Activated CD4-positive, CD25-positive, alpha-beta regulatory T cell treated with anti-CD3 and anti-CD28 coated beads, Interleukin-2, amount 50 U/mL, for 24 hours (primary cell): ENCODE data around the gene ZNF831.

Source experiments
- ATAC-seq, 2 donors: fragments of 150-1000 bp; cut with Tn5 transposase; one replicate each; pipeline ENCODE4 v1.10.0; 2021; ENCODE audit warnings: mild to moderate bottlenecking in 1 of 2, moderate library complexity in 1 of 2

ZNF831 gene

DNA sequence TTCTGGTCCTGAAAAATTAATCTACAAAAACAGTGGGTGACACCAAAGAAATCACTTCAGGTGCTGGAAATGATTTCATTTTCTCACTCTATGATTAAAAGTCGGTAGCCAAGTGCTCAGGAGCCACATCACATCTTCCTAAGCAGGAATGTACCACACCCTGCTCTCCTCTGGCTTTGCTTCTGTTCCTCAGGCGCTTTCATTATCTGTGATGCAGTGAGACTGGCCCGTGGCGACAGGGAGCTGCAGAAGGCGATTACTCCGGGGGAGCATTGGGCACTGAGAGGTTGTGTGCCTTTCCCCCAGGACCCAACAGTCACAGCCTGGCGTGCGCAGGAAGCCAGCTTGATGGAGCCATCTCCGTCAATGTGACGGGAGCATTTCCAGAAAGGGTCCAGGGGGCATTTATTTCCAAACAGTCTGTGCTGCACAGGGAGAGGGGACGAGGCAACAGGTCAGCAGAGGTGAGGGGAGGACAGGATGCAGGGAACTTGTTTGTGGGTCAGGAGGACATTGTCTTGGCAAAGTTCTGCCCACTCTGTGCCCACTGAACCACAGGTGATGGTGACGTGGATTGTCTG lies 5.6 kb upstream of the ZNF831 start:
- ATAC-seq = no peak

DNA sequence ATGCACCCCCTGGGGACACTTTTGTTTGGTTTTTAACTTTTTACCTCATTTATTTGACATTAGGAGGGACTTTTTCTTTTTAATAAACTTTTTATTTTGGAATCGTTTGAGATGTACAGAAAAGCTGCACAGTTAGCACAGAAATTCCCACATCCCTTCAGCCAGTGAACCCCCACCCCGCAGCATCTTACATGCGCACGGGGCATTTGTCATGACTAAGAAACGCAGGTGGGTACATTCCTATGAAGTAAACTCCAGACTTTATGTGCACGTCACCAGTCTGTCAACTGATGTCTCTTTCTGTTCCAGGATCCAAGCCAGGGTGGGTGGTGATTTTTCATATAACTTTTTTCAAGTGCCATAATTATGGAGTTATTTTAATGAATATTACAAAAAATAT lies 4.9 kb upstream of the ZNF831 start:
- ATAC-seq = no peak

DNA sequence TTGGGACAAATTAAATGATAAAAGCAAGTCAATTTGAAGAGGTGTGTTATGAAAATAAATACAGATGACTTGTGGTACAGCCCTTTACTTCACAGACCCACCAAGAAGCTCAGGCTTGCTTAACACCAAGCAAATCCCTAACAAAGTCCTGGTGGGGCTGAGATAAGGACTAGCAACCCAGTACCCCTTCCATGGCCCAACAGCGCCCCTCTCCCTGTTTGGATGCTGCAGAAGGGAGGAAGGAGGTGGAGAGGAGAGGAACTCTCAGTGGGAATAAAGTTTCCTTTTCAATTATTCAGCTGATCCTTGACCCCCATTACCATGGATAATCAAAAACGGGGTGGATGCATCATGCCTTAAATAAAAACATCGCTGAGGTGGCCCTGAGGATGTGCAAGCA lies 4.5 kb upstream of the ZNF831 start:
- no peak for ATAC-seq

DNA sequence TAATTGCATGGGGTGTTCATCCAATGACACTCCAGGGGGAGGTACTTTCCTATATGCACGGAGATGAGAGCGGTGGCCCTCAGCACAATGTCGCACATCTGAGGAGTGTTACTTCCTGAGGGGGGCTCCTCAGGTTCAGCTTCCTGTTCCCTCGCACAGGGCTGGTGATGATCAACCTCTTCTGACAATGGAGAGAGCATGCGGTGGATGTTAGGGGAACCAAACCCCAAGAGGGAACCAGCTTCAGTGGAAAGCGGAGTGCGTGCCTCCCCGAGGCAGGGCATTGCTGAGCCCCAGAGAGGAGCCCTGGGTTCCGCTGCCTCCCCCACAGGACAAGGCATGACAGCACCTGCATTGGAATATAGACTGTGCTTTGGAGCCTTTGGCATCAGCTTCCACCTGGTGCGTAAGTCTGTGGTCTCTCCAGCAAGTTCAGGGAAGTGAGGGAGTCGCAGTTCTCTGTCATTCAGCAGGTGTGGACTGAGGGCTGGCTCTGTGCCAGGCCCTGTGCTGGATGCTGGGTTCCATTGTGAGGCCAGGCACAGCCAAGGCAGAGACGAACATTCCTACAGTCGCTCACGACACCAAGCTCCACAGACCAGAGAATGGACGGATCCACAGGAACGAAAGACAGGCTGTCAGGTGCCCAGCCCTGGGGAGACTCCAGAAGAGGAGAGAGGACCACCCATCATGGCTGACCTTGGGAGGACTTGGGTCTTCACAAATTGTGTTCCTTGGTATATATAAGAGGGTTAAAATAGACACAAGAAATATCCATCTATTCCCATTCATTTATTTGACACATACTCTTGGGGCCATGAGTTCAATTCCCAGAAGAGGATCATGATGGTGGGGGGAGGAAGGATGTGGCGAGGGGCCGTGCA lies 3.9 kb upstream of the ZNF831 start:
- ATAC-seq = peak; percentile 67 to 71

DNA sequence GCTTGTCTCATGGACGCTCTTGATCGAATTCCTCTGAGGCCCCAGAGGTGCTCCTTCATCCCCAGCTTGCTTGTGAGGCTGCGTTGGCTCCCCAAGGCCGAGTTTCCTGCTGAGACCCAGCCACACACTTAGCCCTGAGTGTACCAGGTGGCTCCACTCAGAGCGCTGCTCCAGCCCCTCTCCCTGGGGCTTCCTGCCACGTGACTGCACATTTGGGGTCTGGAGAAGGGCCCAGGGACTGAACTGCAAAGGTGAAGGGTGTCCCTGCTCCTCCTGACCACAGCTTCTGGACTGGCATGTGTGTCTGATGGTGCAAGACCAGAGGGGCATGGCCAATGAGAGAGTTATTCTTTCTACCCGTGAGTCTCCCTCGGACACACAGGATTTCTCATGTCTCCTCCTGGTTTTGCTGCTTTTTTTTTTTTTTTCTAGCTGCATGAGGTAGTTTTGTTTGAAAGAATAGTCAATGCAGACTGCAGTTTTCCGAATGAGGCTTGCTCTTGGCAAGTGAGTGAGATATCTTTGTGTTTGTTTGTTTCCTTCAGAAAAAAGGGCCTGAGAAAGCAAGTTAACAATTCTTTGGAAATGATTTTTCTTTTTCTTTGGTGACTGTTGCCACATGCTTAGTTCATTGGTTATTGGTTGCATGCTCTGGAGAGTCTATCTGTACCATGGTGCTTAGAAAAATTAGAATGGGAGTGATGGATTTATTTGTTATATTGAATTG lies 3.1 kb upstream of the ZNF831 start:
- ATAC-seq = no peak

DNA sequence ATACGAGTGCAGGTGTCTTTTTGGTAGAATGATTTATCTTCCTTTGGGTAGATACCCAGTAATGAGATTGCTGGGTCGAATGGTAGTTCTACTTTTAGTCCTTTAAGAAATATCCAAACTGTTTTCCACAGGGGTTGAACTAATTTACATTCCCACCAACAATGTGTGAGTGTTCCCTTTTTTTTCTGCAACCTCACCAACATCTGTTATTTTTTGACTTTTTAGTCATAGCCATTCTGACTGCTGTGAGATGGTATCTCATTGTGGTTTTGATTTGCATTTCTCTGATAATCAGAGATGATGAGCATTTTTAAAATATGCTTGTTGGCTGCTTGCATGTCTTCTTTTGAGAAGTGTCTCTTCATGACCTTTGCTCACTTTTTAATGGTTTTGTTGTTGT lies 1.9 kb upstream of the ZNF831 start:
- peak; percentile 19 to 23 for ATAC-seq

DNA sequence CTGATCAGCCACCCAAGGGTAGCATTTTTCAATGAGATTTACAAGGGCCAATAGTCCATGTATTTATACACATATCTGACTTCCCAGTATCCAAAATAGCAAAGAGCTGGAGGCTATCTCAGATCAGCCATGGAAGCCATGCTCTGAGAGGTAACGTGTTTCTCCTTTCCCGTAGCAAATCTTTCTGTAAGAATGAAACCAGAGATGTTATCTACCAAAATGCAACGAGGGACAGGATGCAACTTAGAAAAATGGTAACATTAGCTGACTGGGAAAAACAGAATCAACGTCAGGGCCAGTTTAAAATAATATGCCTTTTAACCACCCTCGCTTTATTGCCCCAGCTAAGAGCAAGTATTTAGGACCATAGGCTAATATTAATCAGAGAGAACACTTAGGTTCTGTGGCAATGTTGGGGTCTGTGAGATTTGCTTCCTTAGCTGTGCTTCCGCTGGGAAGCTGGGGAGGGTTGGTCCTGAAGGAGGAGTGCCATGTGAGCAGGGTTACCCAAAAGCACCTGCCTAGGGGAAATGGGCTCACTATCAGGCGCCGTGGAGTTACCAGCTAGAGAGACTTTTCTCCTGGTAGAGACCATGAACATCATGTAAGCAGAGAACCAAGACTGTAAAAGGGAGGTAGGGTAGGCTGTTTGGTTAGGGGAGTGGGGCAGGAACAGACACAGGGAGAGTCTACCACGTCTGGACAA lies 1.2 kb downstream of the ZNF831 start:
- ATAC-seq = no peak

DNA sequence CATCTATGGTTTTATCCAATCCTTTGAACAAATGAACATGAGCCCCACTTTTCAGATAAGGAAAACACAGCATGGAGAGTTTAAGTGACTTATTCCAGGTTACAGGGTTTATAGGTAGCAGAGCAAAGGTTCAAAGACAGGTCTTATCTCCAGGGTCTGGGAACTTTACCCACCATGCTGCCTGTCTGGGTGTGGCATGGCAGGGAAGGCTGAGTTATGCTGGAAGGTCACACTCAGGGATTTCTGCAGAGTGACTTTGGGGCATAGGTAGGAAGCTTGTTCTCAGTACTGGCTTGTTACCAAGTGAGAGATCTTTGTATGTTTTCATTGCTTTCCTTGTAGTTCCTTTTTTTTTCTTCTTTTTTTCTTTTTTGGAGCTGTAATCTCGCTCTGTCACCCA lies 1.8 kb downstream of the ZNF831 start:
- ATAC-seq = no peak

DNA sequence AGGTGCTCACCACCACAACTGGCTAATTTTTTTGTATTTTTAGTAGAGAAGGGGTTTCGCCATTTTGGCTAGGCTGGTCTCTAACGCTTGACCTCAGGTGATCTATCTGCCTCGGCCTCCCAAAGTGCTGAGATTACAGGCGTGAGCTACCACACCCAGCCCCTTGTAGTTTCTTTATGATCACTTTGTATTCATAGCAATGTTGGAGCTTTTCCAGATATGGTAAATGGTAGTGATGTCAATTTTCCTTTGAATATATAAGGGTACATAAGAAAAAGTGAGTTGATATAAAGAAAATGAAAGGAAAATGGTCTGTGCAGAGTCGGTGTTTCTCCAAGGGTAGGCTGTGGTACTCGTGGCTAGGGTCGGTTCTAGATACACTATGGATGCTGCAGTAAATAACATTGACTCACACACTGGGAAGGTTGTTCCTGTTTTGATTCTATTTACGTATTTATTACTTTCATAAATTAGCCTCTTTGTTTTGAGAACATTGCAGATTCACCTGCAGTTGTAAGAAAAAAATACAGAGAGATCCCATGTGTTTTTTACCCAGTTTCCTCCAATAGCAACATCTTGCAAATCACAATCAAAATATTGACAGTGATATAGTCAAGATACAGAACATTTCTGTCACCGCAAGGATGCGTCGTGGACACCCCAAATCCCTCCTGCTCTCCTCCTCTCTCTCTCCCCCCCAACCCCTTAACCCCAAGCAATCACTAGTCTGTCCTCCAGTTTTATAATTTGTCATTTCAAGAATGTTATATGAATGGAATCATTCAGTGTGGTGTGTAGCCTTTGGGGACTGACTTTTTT lies 2.5 kb downstream of the ZNF831 start:
- ATAC-seq = peak; percentile 59 to 60

DNA sequence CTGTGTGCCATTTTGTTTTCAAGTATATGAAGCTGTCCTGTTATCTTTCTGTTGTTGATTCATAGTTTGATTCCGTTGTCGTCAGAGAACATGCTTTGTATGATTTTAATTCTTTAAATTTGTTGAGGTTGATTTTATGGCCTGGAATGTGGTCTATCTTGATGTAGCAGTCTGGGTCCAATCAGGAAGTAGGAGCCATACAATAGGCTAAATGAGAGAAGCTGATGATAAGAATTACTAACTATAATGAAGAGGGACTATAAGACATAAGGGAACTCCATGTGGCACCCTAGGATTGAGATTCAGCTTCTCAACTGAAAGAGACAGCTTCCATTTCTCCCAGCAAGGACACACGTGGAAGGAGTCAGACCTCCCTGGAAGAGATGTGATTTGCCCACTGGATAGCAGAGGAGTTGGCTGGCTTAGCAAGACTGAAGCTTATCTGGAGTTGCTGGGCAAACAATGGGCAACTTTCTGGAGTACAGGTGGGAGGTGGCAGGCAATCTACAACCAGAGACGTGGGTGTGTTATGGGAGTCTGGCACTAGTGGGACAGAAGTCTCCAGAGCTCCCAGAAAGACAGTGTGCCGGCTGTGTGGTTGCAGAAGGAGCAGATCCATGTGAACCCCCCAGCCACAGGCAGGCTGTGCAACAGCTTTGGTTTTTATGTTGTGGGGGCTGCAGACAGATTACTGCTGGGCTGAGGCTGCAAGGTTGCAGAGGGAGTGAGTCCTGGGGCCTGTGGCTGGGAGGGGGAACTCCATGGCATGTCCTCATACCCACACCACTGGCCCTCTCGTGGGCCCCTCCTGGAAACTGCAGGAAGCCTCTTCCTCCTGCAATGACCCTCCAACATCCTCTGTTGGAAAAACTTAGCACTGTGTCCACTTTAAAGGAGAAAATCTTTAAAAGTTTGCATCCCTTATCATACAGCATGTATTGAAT lies 7.1 kb downstream of the ZNF831 start:
- ATAC-seq = no peak

DNA sequence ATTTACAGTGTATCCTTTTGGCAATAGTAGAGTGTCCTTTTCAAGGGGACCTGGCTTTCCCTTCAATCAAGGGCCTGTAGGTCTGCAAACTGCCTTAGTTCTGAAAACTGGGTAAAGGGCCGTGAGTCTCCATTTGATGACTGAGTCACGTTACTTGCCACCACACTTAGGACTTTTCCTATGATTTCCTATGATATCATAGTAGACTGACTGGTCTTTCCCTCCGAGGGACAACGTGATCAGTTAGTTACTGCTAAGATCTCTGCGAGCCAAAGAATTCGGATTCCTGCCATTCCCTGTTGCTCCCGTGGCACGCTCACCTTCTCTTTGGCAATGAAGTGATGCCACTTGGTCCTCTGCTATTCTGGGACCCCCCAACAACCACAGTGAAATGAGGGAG lies 8.4 kb downstream of the ZNF831 start:
- no peak for ATAC-seq

DNA sequence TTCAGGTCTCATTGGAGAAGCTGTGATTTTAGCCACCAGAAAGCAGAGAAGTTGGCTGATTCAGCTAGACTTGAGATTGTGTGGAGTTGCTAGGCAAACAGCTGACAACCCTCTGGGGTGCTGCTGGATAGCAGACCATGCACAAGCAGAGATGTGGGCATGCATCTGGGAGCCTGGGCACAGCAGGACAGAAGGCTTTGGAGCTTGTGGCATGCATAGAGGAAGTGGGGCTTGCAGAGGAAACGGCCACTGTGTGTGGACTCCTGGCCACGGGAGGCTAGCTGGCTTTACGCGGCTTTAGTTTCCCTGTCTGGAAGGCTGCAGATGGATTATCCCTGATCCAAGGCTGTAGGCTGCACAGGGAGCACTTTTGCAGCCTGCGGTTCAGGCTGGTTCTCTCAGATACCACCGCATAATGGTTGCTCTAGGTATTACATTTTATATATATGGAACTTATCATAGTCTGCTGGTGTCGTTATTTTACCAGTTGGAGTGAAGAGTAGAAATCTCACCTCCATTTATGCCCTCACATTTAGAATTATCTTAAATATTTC lies 10.4 kb downstream of the ZNF831 start:
- no peak for ATAC-seq

DNA sequence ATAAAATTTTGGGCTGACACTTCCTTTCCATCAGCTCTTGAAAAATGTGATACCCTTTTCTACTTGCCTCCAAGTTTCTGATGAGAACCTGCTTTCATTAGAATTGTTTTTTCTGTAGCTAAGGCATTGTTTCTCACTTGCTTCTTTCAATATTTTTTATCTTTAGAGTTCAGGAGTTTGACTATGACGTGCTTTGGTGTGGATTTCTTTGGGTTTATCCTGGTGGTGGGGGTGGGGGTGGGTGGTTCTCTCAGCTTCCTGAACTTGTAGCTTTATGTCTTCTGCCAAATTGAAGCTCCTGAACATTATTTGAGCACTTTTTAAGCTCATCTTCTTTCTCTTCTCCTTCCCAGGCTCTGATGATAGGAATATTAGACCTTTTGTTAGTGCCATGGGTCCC lies 11.4 kb downstream of the ZNF831 start:
- ATAC-seq = no peak

DNA sequence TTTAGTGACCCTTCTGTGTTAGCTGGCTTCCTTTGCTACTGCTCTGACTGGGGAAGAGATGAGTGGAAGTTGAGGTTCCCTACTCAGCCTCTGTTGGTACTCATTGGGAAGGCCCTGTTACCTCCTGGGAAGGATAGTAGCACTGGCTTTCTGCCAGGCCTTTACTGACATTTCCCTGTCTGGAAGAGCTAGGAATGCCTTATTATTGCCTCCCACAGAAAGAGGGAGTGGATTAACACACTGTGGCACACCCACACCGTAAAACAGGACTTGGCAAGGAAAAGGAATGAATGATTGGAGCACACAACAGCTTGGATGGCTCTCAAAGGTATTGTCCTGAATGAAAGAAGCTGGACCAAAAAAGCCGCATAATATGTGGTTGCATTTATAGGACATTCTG lies 12.2 kb downstream of the ZNF831 start:
- ATAC-seq = no peak

DNA sequence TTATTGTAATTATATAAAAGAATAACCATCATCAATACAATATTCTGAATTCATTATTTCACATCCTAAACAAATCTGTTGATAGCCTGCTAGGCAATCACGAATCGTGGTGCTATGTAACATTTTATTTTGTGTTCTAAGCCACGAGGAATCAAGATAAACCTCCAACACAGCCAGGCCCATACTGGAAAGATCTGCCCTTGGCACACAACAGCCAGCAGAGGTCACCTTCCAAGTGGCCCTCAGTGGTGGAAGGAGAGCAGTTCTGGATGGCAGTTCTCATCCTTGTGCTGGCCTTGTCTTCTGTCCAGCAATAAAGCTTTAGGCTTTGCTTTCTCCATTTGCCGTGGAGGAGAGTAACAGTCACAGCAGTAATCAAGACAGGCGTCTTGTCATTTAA lies 13.2 kb downstream of the ZNF831 start:
- no peak for ATAC-seq

DNA sequence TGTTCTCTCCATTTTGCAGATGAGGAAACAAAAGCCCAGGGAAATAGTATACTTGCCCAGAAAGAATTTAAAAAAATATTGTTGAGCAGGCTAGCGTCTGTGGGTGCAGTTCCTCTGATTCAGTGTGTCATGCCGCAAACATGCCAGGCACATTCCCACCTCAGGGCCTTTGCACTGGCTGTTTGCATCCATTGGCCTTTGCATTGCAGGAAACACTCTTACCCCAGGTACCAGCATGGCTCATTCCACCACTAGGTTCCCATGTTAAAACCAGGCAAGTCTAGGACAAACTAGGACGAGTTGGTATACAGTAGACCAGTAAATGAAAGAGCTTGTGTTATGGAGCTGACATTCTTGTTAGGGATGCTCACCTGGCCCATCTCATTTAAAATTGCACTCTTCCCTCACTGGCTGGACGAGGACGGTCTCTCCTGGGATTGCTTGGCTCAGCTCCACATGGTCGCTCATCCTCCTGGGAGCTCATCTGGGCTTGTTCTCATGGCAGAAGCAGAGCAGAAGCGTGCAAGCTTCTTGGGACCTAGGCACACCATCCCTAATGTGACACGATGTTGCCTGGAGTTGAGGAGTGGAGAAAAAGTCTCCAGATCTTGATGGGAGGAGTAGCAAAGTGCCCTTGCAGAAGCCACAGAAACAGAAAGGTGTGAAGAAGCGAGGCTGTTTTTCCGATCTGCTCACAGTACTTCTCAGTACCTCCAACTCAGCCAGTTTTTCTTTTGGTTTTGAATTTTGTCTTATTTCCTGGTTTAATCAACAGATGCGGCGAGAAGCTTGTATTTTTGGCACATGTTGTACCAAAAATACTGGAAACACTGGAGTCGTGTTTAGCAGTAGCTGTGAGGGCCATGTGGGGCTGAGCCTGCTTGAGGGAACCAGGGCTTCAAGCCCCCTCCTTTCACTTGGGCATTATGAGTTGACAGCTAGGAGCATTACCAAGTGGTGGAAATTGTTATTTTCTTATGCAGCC lies 13.9 kb downstream of the ZNF831 start:
- peak; percentile 82 to 93 for ATAC-seq

DNA sequence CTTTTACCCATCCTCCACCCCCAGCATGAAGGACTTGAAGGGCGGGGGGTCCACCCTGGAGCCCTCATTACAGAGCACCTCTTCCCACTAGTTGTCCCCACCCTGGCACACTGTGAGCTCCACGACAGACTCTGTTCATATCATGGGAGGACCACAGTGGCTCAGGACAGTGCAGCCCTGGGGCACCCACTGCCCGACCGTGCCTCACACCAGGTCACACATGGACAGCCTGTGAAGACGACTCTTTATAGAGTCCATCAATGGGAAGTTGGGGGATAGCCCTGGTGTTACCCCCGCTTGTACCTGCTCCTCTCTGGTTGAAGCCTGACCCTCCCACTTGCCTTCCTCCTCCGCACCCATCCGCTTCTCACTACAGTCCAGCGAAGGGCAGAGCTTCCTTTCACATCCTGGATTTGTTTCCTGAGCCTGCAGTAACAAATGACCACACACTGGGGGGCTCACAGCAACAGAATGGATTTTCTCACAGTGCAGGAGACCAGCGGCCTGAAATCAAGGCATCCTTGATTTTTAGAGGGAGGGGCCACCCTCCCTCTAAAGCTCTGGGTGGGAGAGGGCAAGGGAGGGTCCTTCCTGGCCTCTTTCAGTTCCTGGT lies 15.5 kb downstream of the ZNF831 start:
- no peak for ATAC-seq

DNA sequence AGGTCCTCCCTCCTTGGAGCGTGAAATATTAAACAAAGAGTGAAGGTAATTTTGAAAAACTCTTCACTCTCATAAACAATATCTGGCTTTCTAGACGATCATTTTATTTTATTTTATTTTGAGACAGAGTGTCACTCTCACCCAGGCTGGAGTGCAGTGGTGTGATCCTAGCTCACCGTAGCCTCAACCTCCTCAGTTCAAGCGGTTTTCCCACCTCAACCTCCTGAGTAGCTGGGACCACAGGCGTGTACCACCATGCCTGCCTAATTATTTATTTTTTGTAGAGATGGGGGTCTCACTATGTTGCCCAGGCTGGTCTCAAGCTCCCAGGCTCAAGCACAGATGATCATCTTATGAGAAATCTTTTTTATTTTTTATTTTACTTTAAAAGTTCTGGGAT lies 16.4 kb downstream of the ZNF831 start:
- no peak for ATAC-seq

DNA sequence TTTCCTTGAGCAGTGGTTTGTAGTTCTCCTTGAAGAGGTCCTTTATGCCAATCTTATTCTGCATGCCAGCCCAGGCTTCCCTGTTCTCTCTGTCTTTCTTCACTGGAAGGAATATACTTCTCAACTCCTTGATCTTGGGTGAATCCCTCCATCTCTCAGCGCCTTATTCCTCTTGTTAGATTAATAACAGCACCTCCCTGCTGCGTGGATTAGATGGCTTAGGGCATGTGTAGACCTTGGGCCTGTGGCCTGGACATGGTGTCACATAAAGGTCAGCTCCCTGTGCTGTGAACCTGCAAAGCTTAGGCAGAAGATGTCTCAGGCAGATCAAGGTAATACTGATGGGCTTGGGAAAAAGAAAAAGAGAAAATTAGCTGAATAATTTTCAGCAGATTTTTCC lies 18.3 kb downstream of the ZNF831 start:
- no peak for ATAC-seq
